Spleen (tissue), 11 donors: ENCODE results near the gene FBXO46. TPM values are rescaled to one million over a fixed set of nuclear protein-coding genes. Genes with fewer than 3 reads are reported as not detected.
"Not testable (repeated sequence)": the region's sequence is repeated elsewhere in the genome, so short reads cannot be mapped to it uniquely, and the experiment has no call there.

Experiments
- DNase-seq: peaks from one replicate; pipeline ENCODE4 v3.0.0-alpha.2; 2020
- H3K27ac ChIP-seq, 8 donors: fragments of 200-600 bp; sonication (generic) in 7 of 8; 1 replicate in 4 of 8; 2 replicates in 4 of 8; pipeline versions ENCODE4 v1.5.0 to v1.8.0; 2016 to 2021; ENCODE audit warnings: inconsistent platforms in 4 of 8, mild to moderate bottlenecking in 4 of 8, moderate library complexity in 1 of 8
- H3K27me3 ChIP-seq, 7 donors: fragments of 200-600 bp; sonication (generic) in 6 of 7; replicated peaks in 1 of 7; 1 replicate in 4 of 7; 2 replicates in 3 of 7; pipeline versions ENCODE4 v1.5.0 to v1.8.0; 2016 to 2021; ENCODE audit warnings: inconsistent platforms in 3 of 7, mild to moderate bottlenecking in 1 of 7
- H3K36me3 ChIP-seq, 6 donors: fragments of 200-600 bp; sonication (generic) in 5 of 6; 1 replicate in 4 of 6; 2 replicates in 2 of 6; pipeline versions ENCODE4 v1.5.0 to v1.8.0; 2016 to 2021; ENCODE audit warnings: inconsistent platforms in 2 of 6
- H3K4me1 ChIP-seq, 6 donors: fragments of 200-600 bp; sonication (generic) in 5 of 6; 1 replicate in 3 of 6; 2 replicates in 3 of 6; pipeline versions ENCODE4 v1.5.0 to v1.8.0; 2016 to 2021; ENCODE audit warnings: inconsistent platforms in 3 of 6
- H3K4me3 ChIP-seq, 8 donors: fragments of 200-600 bp; sonication (generic) in 7 of 8; 1 replicate in 4 of 8; 2 replicates in 4 of 8; pipeline versions ENCODE4 v1.5.0 to v1.8.0; 2016 to 2021; ENCODE audit warnings: inconsistent platforms in 4 of 8, mild to moderate bottlenecking in 4 of 8, moderate library complexity in 2 of 8
- H3K9me3 ChIP-seq, 8 donors: fragments of 200-600 bp; sonication (generic) in 7 of 8; 1 replicate in 4 of 8; 2 replicates in 4 of 8; pipeline versions ENCODE4 v1.5.0 to v1.8.0; 2016 to 2021; ENCODE audit warnings: inconsistent platforms in 4 of 8
- POLR2A ChIP-seq, 3 donors: fragments of 450-650 bp; IDR thresholded peaks; one replicate each; pipeline ENCODE4 v1.5.1; 2017; ENCODE audit warnings: antibody characterized with exemption in 3 of 3, mild to moderate bottlenecking in 1 of 3
- POLR2AphosphoS5 ChIP-seq, 3 donors: sonication (generic); formaldehyde crosslinking; IDR thresholded peaks; one replicate each; pipeline ENCODE4 v1.5.1; 2017; ENCODE audit warnings: antibody characterized with exemption in 3 of 3
- WGBS, 5 donors: extraction: QIAGEN DNeasy Blood & Tissue Kit in 3 of 5; methylation state at CpG; one replicate each; pipeline versions ENCODE4 v1.1.5 to v1.1.7; 2013 to 2018; 5-methylcytosine and 5-hydroxymethylcytosine counted together
- intact Hi-C: fragments of 100-400 bp; cut with DNase I; formaldehyde crosslinking; loops from one replicate; pipeline ENCODE4 v1.15.0; 2023; ENCODE audit warnings: low total_unique reads
- polyA plus RNA-seq, 3 donors: library from polyadenylated mRNA; stranded (reverse); fragments of 200-250 nt; gene quantifications; one replicate each; pipeline ENCODE4 v1.2.1, GENCODE V29; 2013
- total RNA-seq, 7 donors: library from RNA; depleted of rRNA in 3 of 7; stranded (reverse); fragments of >200 nt in 3 of 7; fragmentation: NEBNext Ultra II Directional in 4 of 7; extraction: Animal tissue kit (Norgen Biotek cat#: 25700) in 4 of 7; gene quantifications; one replicate each; pipeline versions ENCODE4 v1.1.0 to v1.2.1, GENCODE V29; 2016 to 2021
- TF ChIP-seq, protein P1 (sequence below), 11 experiments: fragments of 200-600 bp in 7 of 11; fragments of 450-650 bp in 4 of 11; sonication (generic) in 4 of 11; IDR thresholded peaks in 8 of 11; conservative IDR thresholded peaks in 3 of 11; 1 replicate in 7 of 11; 2 replicates in 4 of 11; pipeline versions ENCODE4 v1.4.0 to v1.8.0; 2016 to 2021; ENCODE audit warnings: antibody characterized with exemption in 11 of 11, inconsistent platforms in 4 of 11, mild to moderate bottlenecking in 1 of 11
- donor health status: healthy with polysubstance abuse.
- donor health status: DM: no; HTN: no; CAD: no; lungs with moderate emphysema.
- donor health status: DM: no; HTN: no; CAD: no.
- donor health status: Bipolar disorder and iron deficiency.
- donor health status: healthy.
- donor health status: DM: no; HTN: no; CAD: no.
- donor health status: DM: yes; HTN: yes; CAD: no.

FBXO46 gene
- total and polyA plus RNA-seq, 10 donors = 8.8 to 28.1 (median 18.1) TPM

DNA sequence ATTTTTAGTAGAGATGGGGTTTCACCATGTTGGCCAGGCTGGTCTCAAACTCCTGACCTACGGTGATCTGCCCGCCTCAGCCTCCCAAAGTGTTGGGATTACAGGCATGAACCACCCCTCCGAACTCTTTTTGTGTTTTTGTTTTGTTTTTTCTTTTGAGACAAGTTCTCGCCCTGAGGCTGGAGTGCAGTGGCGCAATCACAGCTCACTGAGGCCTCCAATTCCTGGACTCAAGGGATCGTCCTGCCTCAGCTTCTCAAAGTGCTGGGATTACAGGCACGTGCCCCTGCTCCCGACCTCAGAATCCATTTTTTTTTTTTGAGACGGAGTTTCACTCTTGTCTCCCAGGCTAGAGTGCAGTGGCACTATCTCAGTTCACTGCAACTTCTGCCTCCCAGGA is 27.0 kb upstream of the FBXO46 start:
- Histone ChIP-seq H3K4me3 (no peak overlapping the region), H3K27ac (no peak overlapping the region), H3K27me3 (peaks cover 0 to 13% (median 0%) of the 10 kb centered on the region in 7 donors), H3K9me3 (no peaks in the 10 kb centered on the region), H3K36me3 (no peaks in the 10 kb centered on the region), H3K4me1 (no peaks in the 10 kb centered on the region)
- intact Hi-C loops = no loop called here
- WGBS, 5 donors = 79 to 88% (median 87%) methylated on average over 9 of the region's 9 CpGs
- TF ChIP-seq POLR2A (IDR thresholded peaks at IDR 0.05) (no peak), POLR2AphosphoS5 (IDR thresholded peaks at IDR 0.05) (no peak)
- TF ChIP-seq, protein P1, sequence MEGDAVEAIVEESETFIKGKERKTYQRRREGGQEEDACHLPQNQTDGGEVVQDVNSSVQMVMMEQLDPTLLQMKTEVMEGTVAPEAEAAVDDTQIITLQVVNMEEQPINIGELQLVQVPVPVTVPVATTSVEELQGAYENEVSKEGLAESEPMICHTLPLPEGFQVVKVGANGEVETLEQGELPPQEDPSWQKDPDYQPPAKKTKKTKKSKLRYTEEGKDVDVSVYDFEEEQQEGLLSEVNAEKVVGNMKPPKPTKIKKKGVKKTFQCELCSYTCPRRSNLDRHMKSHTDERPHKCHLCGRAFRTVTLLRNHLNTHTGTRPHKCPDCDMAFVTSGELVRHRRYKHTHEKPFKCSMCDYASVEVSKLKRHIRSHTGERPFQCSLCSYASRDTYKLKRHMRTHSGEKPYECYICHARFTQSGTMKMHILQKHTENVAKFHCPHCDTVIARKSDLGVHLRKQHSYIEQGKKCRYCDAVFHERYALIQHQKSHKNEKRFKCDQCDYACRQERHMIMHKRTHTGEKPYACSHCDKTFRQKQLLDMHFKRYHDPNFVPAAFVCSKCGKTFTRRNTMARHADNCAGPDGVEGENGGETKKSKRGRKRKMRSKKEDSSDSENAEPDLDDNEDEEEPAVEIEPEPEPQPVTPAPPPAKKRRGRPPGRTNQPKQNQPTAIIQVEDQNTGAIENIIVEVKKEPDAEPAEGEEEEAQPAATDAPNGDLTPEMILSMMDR (IDR thresholded peaks at IDR 0.05 in 8 of 11, conservative IDR thresholded peaks at IDR 0.05 in 3 of 11) = no peak
- no peak for DNase-seq

DNA sequence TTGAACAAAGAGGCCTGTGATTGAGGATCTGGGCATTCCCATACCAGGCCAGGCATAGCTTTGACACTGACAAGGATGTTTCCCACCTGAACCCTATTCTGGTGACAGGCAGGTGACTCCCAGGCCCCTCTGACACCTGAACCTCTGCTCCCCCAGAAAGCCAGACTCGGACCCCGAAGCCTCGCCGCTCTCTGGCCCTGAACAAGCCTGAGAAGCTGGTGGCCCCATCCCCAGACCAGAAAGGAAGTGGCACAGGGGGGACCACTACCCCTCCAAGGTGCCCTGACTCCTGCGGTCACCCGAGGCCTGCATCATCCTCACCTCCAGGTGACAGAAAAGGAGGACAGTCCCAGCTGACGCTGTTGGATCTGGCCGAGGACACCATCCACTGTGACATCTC is 23.6 kb upstream of the FBXO46 start:
- Histone ChIP-seq H3K9me3 (no peaks in the 10 kb centered on the region), H3K36me3 (no peaks in the 10 kb centered on the region), H3K4me1 (no peaks in the 10 kb centered on the region), H3K27ac (no peak overlapping the region), H3K4me3 (no peak overlapping the region), H3K27me3 (peaks cover 0 to 5% (median 0%) of the 10 kb centered on the region in 7 donors)
- TF ChIP-seq POLR2AphosphoS5 (IDR thresholded peaks at IDR 0.05) (no peak), POLR2A (IDR thresholded peaks at IDR 0.05) (no peak)
- TF ChIP-seq, protein P1 (IDR thresholded peaks at IDR 0.05 in 8 of 11, conservative IDR thresholded peaks at IDR 0.05 in 3 of 11) = no peak
- DNase-seq = no peak
- WGBS, 5 donors = 91 to 98% (median 96%) methylated on average over 8 of the region's 8 CpGs
- intact Hi-C loops = no loop called here

DNA sequence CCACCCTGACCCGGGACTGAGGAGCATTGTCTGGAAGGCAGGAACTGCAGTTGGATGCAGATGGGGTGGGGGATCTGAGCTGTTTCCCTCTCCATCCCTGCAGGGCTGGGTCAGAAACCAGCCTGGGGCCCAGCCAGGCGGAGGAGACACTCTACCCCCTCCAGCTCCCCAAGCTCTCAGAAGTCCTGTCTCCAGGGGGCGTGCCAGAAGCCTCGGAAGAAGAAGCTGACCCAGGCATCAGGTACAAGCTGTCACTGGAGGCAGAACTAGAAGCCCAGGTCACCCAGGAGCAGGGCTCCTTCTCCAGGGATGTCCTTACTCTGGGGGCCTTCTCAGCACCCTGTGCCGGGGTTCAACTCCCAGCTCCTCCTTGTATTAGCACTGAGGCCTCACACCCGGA is 22.9 kb upstream of the FBXO46 start:
- intact Hi-C loops = no loop called here
- DNase-seq = no peak
- 65 to 89% (median 72%) methylated on average over 4 to 6 of the region's 6 CpGs for WGBS, 5 donors

DNA sequence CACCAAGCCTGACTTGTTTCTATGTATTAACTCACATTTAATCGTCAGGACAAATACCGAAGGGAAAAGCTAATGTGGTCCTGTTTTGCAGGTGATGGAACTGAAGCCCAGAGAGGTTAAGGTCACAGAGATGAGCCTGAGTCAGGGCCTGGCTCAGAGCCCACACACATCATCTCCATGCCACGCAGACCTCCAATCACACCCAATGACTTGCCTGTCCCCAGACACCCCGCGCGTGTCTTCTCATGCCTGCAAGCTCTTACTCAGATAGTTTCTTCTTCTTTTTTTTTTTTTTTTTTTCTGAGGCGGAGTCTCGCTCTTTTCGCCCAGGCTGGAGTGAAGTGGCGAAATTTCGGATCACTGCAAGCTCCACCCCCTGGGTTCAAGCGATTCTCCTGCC is 21.9 kb upstream of the FBXO46 start:
- DNase-seq = no peak
- Histone ChIP-seq H3K4me3 (no peak overlapping the region), H3K27me3 (peaks cover 0 to 5% (median 0%) of the 10 kb centered on the region in 7 donors), H3K4me1 (no peaks in the 10 kb centered on the region), H3K27ac (no peak overlapping the region), H3K36me3 (no peaks in the 10 kb centered on the region), H3K9me3 (no peaks in the 10 kb centered on the region)
- TF ChIP-seq POLR2AphosphoS5 (IDR thresholded peaks at IDR 0.05) = no peak
- TF ChIP-seq POLR2A (IDR thresholded peaks at IDR 0.05) = no peak
- WGBS, 5 donors = 90 to 99% (median 93%) methylated on average over 11 to 12 of the region's 12 CpGs
- intact Hi-C loops = no loop called here

More for the DNA sequence above, 22.9 kb upstream of the FBXO46 start:
- no peaks in the 10 kb centered on the region for H3K36me3 ChIP-seq
- H3K4me3 ChIP-seq = no peak overlapping the region
- peaks cover 0 to 5% (median 0%) of the 10 kb centered on the region in 7 donors for H3K27me3 ChIP-seq
- no peak for TF ChIP-seq POLR2AphosphoS5 (IDR thresholded peaks at IDR 0.05)
- TF ChIP-seq, protein P1 (IDR thresholded peaks at IDR 0.05 in 8 of 11, conservative IDR thresholded peaks at IDR 0.05 in 3 of 11) = no peak
- TF ChIP-seq POLR2A (IDR thresholded peaks at IDR 0.05) = no peak
- H3K4me1 ChIP-seq = no peaks in the 10 kb centered on the region
- H3K9me3 ChIP-seq = no peaks in the 10 kb centered on the region
- no peak overlapping the region for H3K27ac ChIP-seq

DNA sequence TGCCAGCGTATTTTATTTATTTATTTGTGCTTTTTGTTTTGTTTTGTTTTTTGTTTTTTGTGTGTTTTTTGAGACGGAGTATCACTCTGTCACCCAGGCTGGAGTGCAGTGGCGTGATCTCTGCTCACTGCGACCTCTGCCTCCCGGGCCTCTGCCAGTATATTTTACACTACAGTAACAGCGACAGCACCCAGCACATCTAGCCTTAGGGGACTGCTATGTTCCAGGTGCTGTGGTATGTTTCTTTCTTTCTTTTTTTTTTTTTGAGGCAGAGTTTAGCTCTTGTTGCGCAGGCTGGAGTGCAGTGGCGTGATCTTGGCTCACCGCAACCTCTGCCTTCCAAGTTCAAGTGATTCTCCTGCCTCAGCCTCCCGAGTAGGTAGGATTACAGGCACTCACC is 20.8 kb upstream of the FBXO46 start:
- H3K4me1 ChIP-seq, H3K27ac ChIP-seq, H3K9me3 ChIP-seq, H3K4me3 ChIP-seq, DNase-seq, H3K27me3 ChIP-seq, H3K36me3 ChIP-seq, intact Hi-C loops: not testable (repeated sequence)
- WGBS, 5 donors = 86 to 94% (median 89%) methylated on average over 10 of the region's 10 CpGs
